IMR-90 (cell line): ENCODE data around the gene HHIP. TPM values are rescaled to one million over a fixed set of nuclear protein-coding genes. Genes with fewer than 3 reads are reported as not detected.

Source experiments
- ATAC-seq: fragments of 200-7000 bp; cut with Tn5 transposase; 2 replicates; pipeline ENCODE4 v1.9.1; 2020; ENCODE audit warnings: low read depth, mild to moderate bottlenecking, moderate library complexity
- BruUV-seq: library from RNA; stranded (reverse); fragments of 400-500 nt; replicated peaks from 2 replicates; lab custom pipeline; 2021; lab: Mats Ljungman, UMichigan
- CTCF ChIA-PET: fragments of 300-600 bp; formaldehyde crosslinking; extraction: SDS; loops from one replicate; lab custom pipeline; 2021; ENCODE audit warnings: antibody characterized with exemption; lab: Yijun Ruan, JAX
- POLR2A ChIA-PET: fragments of 300-600 bp; sonication (Branson Sonifier 250); formaldehyde crosslinking; loops from one replicate; lab custom pipeline; 2022; ENCODE audit warnings: antibody characterized with exemption; ENCODE audit not compliant: unreplicated experiment; lab: Charles Lee
- DNase-seq: peaks from one replicate; pipeline ENCODE4 v3.0.0; 2013
- H2AFZ ChIP-seq: replicated peaks from 2 replicates; pipeline ENCODE3; 2013; ENCODE audit warnings: low read length, mild to moderate bottlenecking; ENCODE audit not compliant: poor library complexity
- H2AK5ac ChIP-seq: 2 replicates; pipeline ENCODE4 v1.6.1; 2013; ENCODE audit warnings: low read depth, low read length, inconsistent platforms
- H2AK9ac ChIP-seq: replicated peaks from 2 replicates; pipeline ENCODE3; 2013; ENCODE audit warnings: mild to moderate bottlenecking, low read depth, low read length, moderate library complexity; ENCODE audit not compliant: poor library complexity
- H2BK120ac ChIP-seq: 2 replicates; pipeline ENCODE4 v1.6.1; 2013; ENCODE audit warnings: low read depth, low read length, inconsistent platforms
- H2BK15ac ChIP-seq: 3 replicates; pipeline ENCODE4 v1.6.1; 2013; ENCODE audit warnings: low read depth, low read length, inconsistent platforms
- H2BK20ac ChIP-seq: 2 replicates; pipeline ENCODE4 v1.6.1; 2013; ENCODE audit warnings: low read depth, mild to moderate bottlenecking, inconsistent platforms, low read length, moderate library complexity
- H2BK5ac ChIP-seq: 2 replicates; pipeline ENCODE4 v1.6.1; 2013; ENCODE audit warnings: mild to moderate bottlenecking, low read depth, low read length, inconsistent platforms; ENCODE audit not compliant: poor library complexity, severe bottlenecking
- H3K14ac ChIP-seq: replicated peaks from 2 replicates; pipeline ENCODE4 v1.6.1; 2013; ENCODE audit warnings: low read depth, low read length, inconsistent platforms
- H3K18ac ChIP-seq: 2 replicates; pipeline ENCODE4 v1.6.1; 2013; ENCODE audit warnings: low read depth, low read length, control low read depth
- H3K23ac ChIP-seq: 2 replicates; pipeline ENCODE4 v1.6.1; 2013; ENCODE audit warnings: low read depth, low read length, inconsistent platforms
- H3K27ac ChIP-seq: 2 replicates; pipeline ENCODE4 v1.5.1; 2013; ENCODE audit warnings: mild to moderate bottlenecking, control low read depth, low read length; ENCODE audit not compliant: insufficient read depth
- H3K27me3 ChIP-seq: 2 replicates; pipeline ENCODE4 v1.6.1; 2013; ENCODE audit warnings: low read length; ENCODE audit not compliant: control insufficient read depth, insufficient read depth
- H3K36me3 ChIP-seq: 2 replicates; pipeline ENCODE4 v1.6.1; 2013; ENCODE audit warnings: low read length, mixed read lengths; ENCODE audit not compliant: control insufficient read depth, insufficient read depth
- H3K4ac ChIP-seq: 2 replicates; pipeline ENCODE4 v1.6.1; 2013; ENCODE audit warnings: low read depth, low read length, inconsistent platforms
- H3K4me1 ChIP-seq: 2 replicates; pipeline ENCODE4 v1.6.1; 2013; ENCODE audit warnings: low read length, mixed read lengths; ENCODE audit not compliant: control insufficient read depth, insufficient read depth
- H3K4me2 ChIP-seq: 2 replicates; pipeline ENCODE4 v1.6.1; 2013; ENCODE audit warnings: low read depth, mild to moderate bottlenecking, control low read depth, low read length, moderate library complexity
- H3K4me3 ChIP-seq: 2 replicates; pipeline ENCODE4 v1.5.1; 2013; ENCODE audit warnings: low read depth, mild to moderate bottlenecking, control low read depth, low read length, moderate library complexity; ENCODE audit not compliant: insufficient read depth
- H3K56ac ChIP-seq: 2 replicates; pipeline ENCODE4 v1.6.1; 2013; ENCODE audit warnings: low read length, inconsistent platforms; ENCODE audit not compliant: insufficient read depth; ENCODE audit errors: extremely low read depth
- H3K79me1 ChIP-seq, 2 experiments: 2 replicates each; pipeline ENCODE4 v1.6.1; 2013; ENCODE audit warnings: low read length in 2 of 2, inconsistent platforms in 1 of 2, low read depth in 1 of 2
- H3K9ac ChIP-seq: 2 replicates; pipeline ENCODE4 v1.6.1; 2013; ENCODE audit warnings: low read depth, low read length, control low read depth
- H3K9me1 ChIP-seq: 2 replicates; pipeline ENCODE4 v1.6.1; 2013; ENCODE audit warnings: low read length, inconsistent platforms; ENCODE audit not compliant: insufficient read depth
- H3K9me3 ChIP-seq: 2 replicates; pipeline ENCODE4 v1.6.1; 2013; ENCODE audit warnings: low read length; ENCODE audit not compliant: control insufficient read depth, insufficient read depth
- H4K20me1 ChIP-seq: 2 replicates; pipeline ENCODE4 v1.6.1; 2013; ENCODE audit warnings: low read length, inconsistent platforms; ENCODE audit not compliant: insufficient read depth
- H4K5ac ChIP-seq: 2 replicates; pipeline ENCODE4 v1.6.1; 2013; ENCODE audit warnings: mild to moderate bottlenecking, low read depth, low read length, control low read depth
- H4K8ac ChIP-seq, 2 experiments: 2 replicates each; pipeline ENCODE4 v1.6.1; 2013; ENCODE audit warnings: low read depth in 2 of 2, low read length in 2 of 2, control low read depth in 1 of 2, inconsistent platforms in 1 of 2
- H4K91ac ChIP-seq: 2 replicates; pipeline ENCODE4 v1.6.1; 2013; ENCODE audit warnings: low read depth, low read length, inconsistent platforms; ENCODE audit not compliant: insufficient read depth
- BHLHE40 ChIP-seq: fragments of 150-350 bp; IDR thresholded peaks from 2 replicates; pipeline ENCODE4 v1.6.1; 2016; ENCODE audit warnings: mild to moderate bottlenecking, low read depth, low read length
- CEBPB ChIP-seq: IDR thresholded peaks from 2 replicates; pipeline ENCODE4 v1.6.1; 2012; ENCODE audit warnings: low read depth, low read length, improper control_type of control experiment
- CTCF ChIP-seq: conservative IDR thresholded peaks from 2 replicates; pipeline ENCODE4 v1.5.1; 2012; ENCODE audit warnings: mild to moderate bottlenecking, low read depth, low read length, improper control_type of control experiment
- FOS ChIP-seq: fragments of 150-350 bp; IDR thresholded peaks from 2 replicates; pipeline ENCODE4 v1.6.1; 2016; ENCODE audit warnings: low read depth, low read length
- POLR2A ChIP-seq: IDR thresholded peaks from 2 replicates; pipeline ENCODE4 v1.6.1; 2012; ENCODE audit warnings: mild to moderate bottlenecking, low read depth, low read length
- RAD21 ChIP-seq: IDR thresholded peaks from 2 replicates; pipeline ENCODE4 v1.6.1; 2012; ENCODE audit warnings: low read length, improper control_type of control experiment
- RCOR1 ChIP-seq: IDR thresholded peaks from 2 replicates; pipeline ENCODE4 v1.6.1; 2012; ENCODE audit warnings: mild to moderate bottlenecking, low read length, improper control_type of control experiment; ENCODE audit not compliant: insufficient replicate concordance
- RFX5 ChIP-seq: IDR thresholded peaks from 2 replicates; pipeline ENCODE4 v1.8.0; 2012; ENCODE audit warnings: low read depth, mild to moderate bottlenecking, low read length, moderate library complexity
- SMC3 ChIP-seq: fragments of 150-350 bp; IDR thresholded peaks from 2 replicates; pipeline ENCODE4 v1.6.1; 2016; ENCODE audit warnings: low read depth, mild to moderate bottlenecking, antibody characterized with exemption, low read length, moderate library complexity
- WGBS, 2 experiments: methylation state at CpG; one replicate each; pipeline versions ENCODE4 v1.1.5 to v1.1.7; 2013; ENCODE audit warnings: missing lambda C conversion rate in 2 of 2; ENCODE audit not compliant: insufficient read length in 1 of 2; ENCODE audit errors: extremely low coverage in 2 of 2; 5-methylcytosine and 5-hydroxymethylcytosine counted together
- dilution Hi-C: fragments of 300-500 bp; cut with HindIII; formaldehyde crosslinking; loops from one replicate; pipeline ENCODE4 v1.14.3; 2018; ENCODE audit warnings: low sequenced_read_pairs; ENCODE audit not compliant: unreplicated experiment
- in situ Hi-C: fragments of 300-500 bp; cut with MboI; formaldehyde crosslinking; loops from 3 replicates; pipeline ENCODE4 v1.14.3; 2019; ENCODE audit warnings: low sequenced_read_pairs, inconsistent platforms, mixed read lengths
- intact Hi-C: fragments of 100-400 bp; cut with micrococcal nuclease; formaldehyde crosslinking; loops from 2 replicates; pipeline ENCODE4 v1.10.0; 2022
- polyA plus RNA-seq, 3 experiments: library from polyadenylated mRNA; depleted of rRNA; stranded (reverse); fragments of >200 nt; gene quantifications; 2 replicates each; pipeline ENCODE4 v1.2.3, GENCODE V29; 2012; ENCODE audit warnings: low replicate concordance in 1 of 3
- total RNA-seq: library from RNA; depleted of rRNA; stranded (reverse); fragments of >200 nt; gene quantifications from 2 replicates; pipeline ENCODE4 v1.2.3, GENCODE V29; 2012

HHIP gene
- total and polyA plus RNA-seq, 2 of the 4 experiments (the other 2 are of a cell fraction), result 6.6 to 9.6 TPM

DNA sequence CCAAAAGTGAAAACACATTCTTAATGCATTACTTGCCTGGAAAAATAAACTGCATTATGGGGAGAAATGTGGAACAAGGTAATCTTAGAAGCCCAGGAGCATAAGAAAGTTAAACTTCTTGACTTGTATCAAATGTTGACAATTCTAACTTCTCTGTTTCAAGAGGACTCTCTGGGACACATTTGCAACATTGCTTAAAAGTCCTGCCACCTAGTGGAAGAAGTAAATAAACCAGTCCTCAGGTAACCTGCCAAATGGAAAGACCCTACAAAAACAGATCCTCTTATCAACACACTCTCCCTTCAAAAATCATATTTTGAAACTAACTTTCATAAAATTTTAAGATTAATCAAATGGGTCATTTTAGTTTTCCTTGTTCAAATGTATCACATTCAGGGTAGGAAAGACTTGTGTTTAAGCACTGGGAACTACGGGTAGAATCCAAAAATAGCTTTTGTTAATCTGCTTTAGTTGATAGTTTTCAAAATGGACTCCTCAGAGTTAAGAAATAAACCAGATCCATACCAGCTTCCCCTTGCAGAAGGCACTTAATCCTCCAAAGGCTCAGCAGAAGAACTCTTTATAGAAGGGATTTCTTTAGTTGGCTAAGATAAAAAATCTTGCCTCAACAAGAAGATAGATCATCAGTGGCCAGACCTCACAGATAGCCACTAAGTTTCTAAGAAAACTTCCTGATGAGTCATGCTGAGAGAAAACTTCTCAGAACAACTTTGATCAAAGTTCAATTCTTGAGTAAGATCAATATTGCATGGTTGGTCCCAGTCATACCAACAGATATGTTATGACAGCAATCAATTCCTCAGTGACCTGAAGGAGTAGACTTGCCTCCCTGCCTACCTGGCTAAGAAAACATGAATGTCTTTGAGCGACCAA lies 141.7 kb downstream of the HHIP start:
- CTCF ChIA-PET, result no interaction called here
- intact Hi-C loops, result loop anchor here (1.0 kb wide), 3 partner anchors 175 to 613 kb away; no protein-coding TSS in a partner anchor

More for the DNA sequence above, 141.7 kb downstream of the HHIP start:
- Histone ChIP-seq H3K9me1 (no peaks in the 10 kb centered on the region), H3K9me3 (no peaks in the 10 kb centered on the region), H3K4me2 (no peak overlapping the region; the same call in 1 of the 2 replicates), H3K4me1 (no peaks in the 10 kb centered on the region), H4K20me1 (no peaks in the 10 kb centered on the region), H3K79me1 (no peaks in the 10 kb centered on the region), H3K27ac (no peak overlapping the region), H4K8ac (no peak overlapping the region), H3K14ac (no peak overlapping the region), H2AFZ (no peak overlapping the region), H3K36me3 (no peaks in the 10 kb centered on the region), H2BK120ac (no peak overlapping the region), H2AK9ac (no peak overlapping the region), H2AK5ac (no peak overlapping the region), H3K4me3 (no peak overlapping the region), H2BK20ac (no peak overlapping the region), H3K56ac (no peak overlapping the region), H4K5ac (no peak overlapping the region), H3K18ac (no peak overlapping the region), H3K4ac (no peak overlapping the region), H4K91ac (no peak overlapping the region), H2BK5ac (no peak overlapping the region), H3K9ac (no peak overlapping the region), H3K27me3 (no peaks in the 10 kb centered on the region; the same call in 1 of the 2 replicates), H2BK15ac (no peak overlapping the region), H3K23ac (no peak overlapping the region)
- DNase-seq (peak; percentile 49), ATAC-seq (no peak)
- no CpG with 5 or more reads among the region's 2 CpGs for WGBS, 2 experiments
- POLR2A ChIA-PET, result no interaction called here
- TF ChIP-seq RFX5 (no peak), CEBPB (no peak), SMC3 (peak; percentile 48), RAD21 (peak; percentile 60), BHLHE40 (no peak), CTCF (peak; percentile 48), FOS (no peak), POLR2A (no peak), RCOR1 (no peak)
- no TSS peak for BruUV-seq
- in situ Hi-C loops, result no loop called here
- dilution Hi-C loops, result no loop called here
